ENCODE results near the gene NACAD.

The NACAD gene

GRCh38 chr7:45112648-45113047 lies 23.9 kb upstream of the NACAD start:
- Histone ChIP-seq H3K4me3 (ENCODE audit: low read depth, low read length) (no peak overlapping the region), H3K27me3 (ENCODE audit: insufficient read depth, low read depth, severe bottlenecking) (no peaks in the 10 kb centered on the region), H3K36me3 (peaks cover 22% of the 10 kb centered on the region), H3K27ac (no peak overlapping the region), H3K9me3 (ENCODE audit: severe bottlenecking) (peaks cover 3% of the 10 kb centered on the region)
- no peak for DNase-seq
- TF ChIP-seq, protein P1, sequence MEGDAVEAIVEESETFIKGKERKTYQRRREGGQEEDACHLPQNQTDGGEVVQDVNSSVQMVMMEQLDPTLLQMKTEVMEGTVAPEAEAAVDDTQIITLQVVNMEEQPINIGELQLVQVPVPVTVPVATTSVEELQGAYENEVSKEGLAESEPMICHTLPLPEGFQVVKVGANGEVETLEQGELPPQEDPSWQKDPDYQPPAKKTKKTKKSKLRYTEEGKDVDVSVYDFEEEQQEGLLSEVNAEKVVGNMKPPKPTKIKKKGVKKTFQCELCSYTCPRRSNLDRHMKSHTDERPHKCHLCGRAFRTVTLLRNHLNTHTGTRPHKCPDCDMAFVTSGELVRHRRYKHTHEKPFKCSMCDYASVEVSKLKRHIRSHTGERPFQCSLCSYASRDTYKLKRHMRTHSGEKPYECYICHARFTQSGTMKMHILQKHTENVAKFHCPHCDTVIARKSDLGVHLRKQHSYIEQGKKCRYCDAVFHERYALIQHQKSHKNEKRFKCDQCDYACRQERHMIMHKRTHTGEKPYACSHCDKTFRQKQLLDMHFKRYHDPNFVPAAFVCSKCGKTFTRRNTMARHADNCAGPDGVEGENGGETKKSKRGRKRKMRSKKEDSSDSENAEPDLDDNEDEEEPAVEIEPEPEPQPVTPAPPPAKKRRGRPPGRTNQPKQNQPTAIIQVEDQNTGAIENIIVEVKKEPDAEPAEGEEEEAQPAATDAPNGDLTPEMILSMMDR (IDR thresholded peaks at IDR 0.05; ENCODE audit: low read depth, low read length), result no peak

DNA sequence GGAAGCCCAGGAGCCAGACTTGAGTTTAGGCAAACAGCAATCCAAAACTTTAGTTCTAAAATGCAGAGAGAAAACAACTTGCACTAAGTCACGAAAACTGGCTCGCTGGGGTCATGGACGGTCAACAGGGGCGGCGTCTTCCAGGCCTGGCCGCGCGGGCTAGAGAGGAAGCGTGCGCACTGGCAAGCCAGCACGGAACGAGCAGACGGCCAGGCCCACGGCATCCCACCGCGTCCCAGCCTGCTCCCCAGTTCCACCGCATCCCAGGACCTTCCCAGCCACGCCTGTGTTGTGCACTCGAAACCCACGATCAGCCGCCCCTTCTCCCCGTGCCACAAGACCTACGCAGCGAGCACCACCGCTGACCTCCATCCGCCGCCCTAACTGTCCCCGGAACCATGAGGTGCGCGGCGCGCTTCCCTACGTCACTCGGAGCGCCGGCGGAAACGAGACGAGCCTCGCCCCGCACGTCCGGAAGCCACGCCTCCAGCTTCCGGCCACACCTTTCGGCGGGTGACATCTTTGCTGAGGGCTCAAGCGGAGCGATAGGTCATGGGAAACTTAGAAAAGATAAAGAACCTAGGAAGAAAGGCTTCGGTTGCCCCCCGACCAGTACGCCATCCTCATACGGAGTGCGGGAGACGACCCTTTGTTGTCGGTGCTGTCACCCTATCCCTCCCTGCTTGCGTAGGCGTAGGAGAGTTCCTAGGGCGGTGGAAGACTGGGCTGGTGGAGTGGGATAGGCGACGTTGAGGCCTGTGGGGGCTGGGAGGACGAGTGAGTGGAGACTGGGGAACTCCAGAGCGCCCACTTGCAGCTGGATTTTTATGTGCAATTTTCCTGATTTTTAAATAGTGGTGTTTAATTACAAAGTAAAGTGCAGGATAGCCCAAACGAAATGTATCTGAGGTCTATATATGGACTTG lies 22.8 kb upstream of the NACAD start, which contains the start of gene TBRG4:
TBRG4 (minus strand) TSS at position 400 of the 926 bp plus-strand sequence. CDS start 2,460 bp downstream, outside the sequence.
- Histone ChIP-seq H3K27ac (peak within 1 kb of the TSS; percentile 93), H3K27me3 (ENCODE audit: insufficient read depth, low read depth, severe bottlenecking) (no peaks in the 10 kb centered on the region)

DNA sequence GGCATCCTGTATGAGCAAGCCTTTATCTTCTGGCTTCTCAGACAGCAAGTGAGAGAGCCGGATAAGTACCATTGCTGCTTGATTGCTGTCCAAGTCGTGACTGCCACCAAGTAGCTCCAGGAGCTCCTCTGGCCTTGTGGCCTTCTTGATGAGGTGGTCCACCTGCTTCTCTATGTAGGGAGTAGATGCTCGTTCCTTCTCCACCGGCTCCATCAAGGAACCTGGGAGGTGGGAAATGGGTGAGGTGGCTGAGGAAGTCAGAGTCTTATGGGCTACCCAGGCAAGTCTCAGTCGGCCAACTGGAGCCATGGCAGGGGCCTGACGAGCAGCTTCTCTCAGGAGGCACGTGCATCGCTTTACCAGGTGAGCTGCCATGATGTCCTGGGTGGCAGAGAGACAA lies 20.1 kb upstream of the NACAD start:
- no peak overlapping the region for H3K4me3 ChIP-seq (ENCODE audit: low read depth, low read length)

More for the DNA sequence above, 22.8 kb upstream of the NACAD start, which contains the start of gene TBRG4:
- TF ChIP-seq, protein P1 (IDR thresholded peaks at IDR 0.05; ENCODE audit: low read depth, low read length), result peak; percentile 50; the same call in 1 of the 2 replicates
- DNase-seq, result peak; percentile 93
- Histone ChIP-seq H3K36me3 (peaks cover 33% of the 10 kb centered on the region), H3K4me3 (ENCODE audit: low read depth, low read length) (peak within 1 kb of the TSS; percentile 79), H3K9me3 (ENCODE audit: severe bottlenecking) (peaks cover 3% of the 10 kb centered on the region)

GRCh38 chr7:45107356-45107755 lies 18.6 kb upstream of the NACAD start:
- no peaks in the 10 kb centered on the region for H3K9me3 ChIP-seq (ENCODE audit: severe bottlenecking)
- no peaks in the 10 kb centered on the region for H3K27me3 ChIP-seq (ENCODE audit: insufficient read depth, low read depth, severe bottlenecking)
- H3K4me3 ChIP-seq (ENCODE audit: low read depth, low read length), result no peak overlapping the region
- no peak overlapping the region for H3K27ac ChIP-seq
- peaks cover 75% of the 10 kb centered on the region for H3K36me3 ChIP-seq
- TF ChIP-seq, protein P1 (IDR thresholded peaks at IDR 0.05; ENCODE audit: low read depth, low read length), result no peak
- no peak for DNase-seq

More for the DNA sequence above, 20.1 kb upstream of the NACAD start:
- Histone ChIP-seq H3K27ac (no peak overlapping the region), H3K27me3 (ENCODE audit: insufficient read depth, low read depth, severe bottlenecking) (no peaks in the 10 kb centered on the region), H3K9me3 (ENCODE audit: severe bottlenecking) (no peaks in the 10 kb centered on the region), H3K36me3 (peaks cover 60% of the 10 kb centered on the region)
- TF ChIP-seq, protein P1 (IDR thresholded peaks at IDR 0.05; ENCODE audit: low read depth, low read length), result no peak
- no peak for DNase-seq

- no peaks in the 10 kb centered on the region for H3K9me3 ChIP-seq (ENCODE audit: severe bottlenecking)
- no peaks in the 10 kb centered on the region for H3K27me3 ChIP-seq (ENCODE audit: insufficient read depth, low read depth, severe bottlenecking)
- no peak overlapping the region for H3K4me3 ChIP-seq (ENCODE audit: low read depth, low read length)
- DNase-seq, result no peak
- TF ChIP-seq, protein P1 (IDR thresholded peaks at IDR 0.05; ENCODE audit: low read depth, low read length), result no peak
- H3K27ac ChIP-seq, result no peak overlapping the region
- peaks cover 80% of the 10 kb centered on the region for H3K36me3 ChIP-seq
Observed at GRCh38 chr7:45106820-45107219, 18.1 kb upstream of the NACAD start.
